ENCODE results near the gene COQ5.
A peak's percentile ranks its signal among the peaks of the same experiment; 100 is the strongest.

Gene COQ5

GRCh38 chr12:120474616-120474960 is 54.4 kb downstream of the COQ5 start (continued):
- TF ChIP-seq ZBTB20 (tag by site-specific recombination; IDR thresholded peaks at IDR 0.05) (peak; percentile 23; the same call in 1 of the 2 replicates), REPIN1 (tag by site-specific recombination; IDR thresholded peaks at IDR 0.05; ENCODE audit: low read depth) (no peak), ZNF292 (tag by site-specific recombination; IDR thresholded peaks at IDR 0.05; ENCODE audit: borderline replicate concordance, low read depth) (no peak), ZBTB1 (tag by site-specific recombination; IDR thresholded peaks at IDR 0.05) (no peak), EGR2 (tag by site-specific recombination; IDR thresholded peaks at IDR 0.05; ENCODE audit: low read depth) (no peak), ZNF157 (tag by site-specific recombination; IDR thresholded peaks at IDR 0.05) (no peak), ZNF398 (tag by site-specific recombination; IDR thresholded peaks at IDR 0.05) (no peak), ZNF175 (tag by site-specific recombination; IDR thresholded peaks at IDR 0.05) (no peak), SP2 (tag by site-specific recombination; IDR thresholded peaks at IDR 0.05) (peak; percentile 53), ZNF529 (tag by site-specific recombination; IDR thresholded peaks at IDR 0.05; ENCODE audit: insufficient replicate concordance) (no peak), OSR2 (tag by site-specific recombination; IDR thresholded peaks at IDR 0.05) (no peak), ZNF391 (tag by site-specific recombination; IDR thresholded peaks at IDR 0.05; ENCODE audit: borderline replicate concordance, low read depth) (no peak), TCF7L2 (IDR thresholded peaks at IDR 0.05; ENCODE audit: borderline replicate concordance, low read depth, low read length) (no peak), ZNF514 (tag by site-specific recombination; IDR thresholded peaks at IDR 0.05) (no peak), ZNF404 (tag by site-specific recombination; IDR thresholded peaks at IDR 0.05) (no peak), PRDM1 (tag by site-specific recombination; IDR thresholded peaks at IDR 0.05) (peak; percentile 87), ZNF48 (tag by site-specific recombination; IDR thresholded peaks at IDR 0.05) (no peak), ZNF140 (tag by site-specific recombination; IDR thresholded peaks at IDR 0.05) (no peak), ZBTB10 (tag by site-specific recombination; IDR thresholded peaks at IDR 0.05) (no peak), ZNF214 (tag by site-specific recombination; IDR thresholded peaks at IDR 0.05; ENCODE audit: borderline replicate concordance) (no peak), SP7 (tag by site-specific recombination; IDR thresholded peaks at IDR 0.05) (0 out of 2 replicates have a peak, but pooled peaks have one; percentile 40)
- TF ChIP-seq, protein P1, sequence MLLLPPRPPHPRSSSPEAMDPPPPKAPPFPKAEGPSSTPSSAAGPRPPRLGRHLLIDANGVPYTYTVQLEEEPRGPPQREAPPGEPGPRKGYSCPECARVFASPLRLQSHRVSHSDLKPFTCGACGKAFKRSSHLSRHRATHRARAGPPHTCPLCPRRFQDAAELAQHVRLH (tag by site-specific recombination; IDR thresholded peaks at IDR 0.05) = no peak
- TF ChIP-seq, protein P2, sequence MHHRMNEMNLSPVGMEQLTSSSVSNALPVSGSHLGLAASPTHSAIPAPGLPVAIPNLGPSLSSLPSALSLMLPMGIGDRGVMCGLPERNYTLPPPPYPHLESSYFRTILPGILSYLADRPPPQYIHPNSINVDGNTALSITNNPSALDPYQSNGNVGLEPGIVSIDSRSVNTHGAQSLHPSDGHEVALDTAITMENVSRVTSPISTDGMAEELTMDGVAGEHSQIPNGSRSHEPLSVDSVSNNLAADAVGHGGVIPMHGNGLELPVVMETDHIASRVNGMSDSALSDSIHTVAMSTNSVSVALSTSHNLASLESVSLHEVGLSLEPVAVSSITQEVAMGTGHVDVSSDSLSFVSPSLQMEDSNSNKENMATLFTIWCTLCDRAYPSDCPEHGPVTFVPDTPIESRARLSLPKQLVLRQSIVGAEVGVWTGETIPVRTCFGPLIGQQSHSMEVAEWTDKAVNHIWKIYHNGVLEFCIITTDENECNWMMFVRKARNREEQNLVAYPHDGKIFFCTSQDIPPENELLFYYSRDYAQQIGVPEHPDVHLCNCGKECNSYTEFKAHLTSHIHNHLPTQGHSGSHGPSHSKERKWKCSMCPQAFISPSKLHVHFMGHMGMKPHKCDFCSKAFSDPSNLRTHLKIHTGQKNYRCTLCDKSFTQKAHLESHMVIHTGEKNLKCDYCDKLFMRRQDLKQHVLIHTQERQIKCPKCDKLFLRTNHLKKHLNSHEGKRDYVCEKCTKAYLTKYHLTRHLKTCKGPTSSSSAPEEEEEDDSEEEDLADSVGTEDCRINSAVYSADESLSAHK (tag by site-specific recombination; IDR thresholded peaks at IDR 0.05) = no peak
- TF ChIP-seq, protein P3, sequence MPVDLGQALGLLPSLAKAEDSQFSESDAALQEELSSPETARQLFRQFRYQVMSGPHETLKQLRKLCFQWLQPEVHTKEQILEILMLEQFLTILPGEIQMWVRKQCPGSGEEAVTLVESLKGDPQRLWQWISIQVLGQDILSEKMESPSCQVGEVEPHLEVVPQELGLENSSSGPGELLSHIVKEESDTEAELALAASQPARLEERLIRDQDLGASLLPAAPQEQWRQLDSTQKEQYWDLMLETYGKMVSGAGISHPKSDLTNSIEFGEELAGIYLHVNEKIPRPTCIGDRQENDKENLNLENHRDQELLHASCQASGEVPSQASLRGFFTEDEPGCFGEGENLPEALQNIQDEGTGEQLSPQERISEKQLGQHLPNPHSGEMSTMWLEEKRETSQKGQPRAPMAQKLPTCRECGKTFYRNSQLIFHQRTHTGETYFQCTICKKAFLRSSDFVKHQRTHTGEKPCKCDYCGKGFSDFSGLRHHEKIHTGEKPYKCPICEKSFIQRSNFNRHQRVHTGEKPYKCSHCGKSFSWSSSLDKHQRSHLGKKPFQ (tag by site-specific recombination; IDR thresholded peaks at IDR 0.05) = no peak
- TF ChIP-seq, protein P4, sequence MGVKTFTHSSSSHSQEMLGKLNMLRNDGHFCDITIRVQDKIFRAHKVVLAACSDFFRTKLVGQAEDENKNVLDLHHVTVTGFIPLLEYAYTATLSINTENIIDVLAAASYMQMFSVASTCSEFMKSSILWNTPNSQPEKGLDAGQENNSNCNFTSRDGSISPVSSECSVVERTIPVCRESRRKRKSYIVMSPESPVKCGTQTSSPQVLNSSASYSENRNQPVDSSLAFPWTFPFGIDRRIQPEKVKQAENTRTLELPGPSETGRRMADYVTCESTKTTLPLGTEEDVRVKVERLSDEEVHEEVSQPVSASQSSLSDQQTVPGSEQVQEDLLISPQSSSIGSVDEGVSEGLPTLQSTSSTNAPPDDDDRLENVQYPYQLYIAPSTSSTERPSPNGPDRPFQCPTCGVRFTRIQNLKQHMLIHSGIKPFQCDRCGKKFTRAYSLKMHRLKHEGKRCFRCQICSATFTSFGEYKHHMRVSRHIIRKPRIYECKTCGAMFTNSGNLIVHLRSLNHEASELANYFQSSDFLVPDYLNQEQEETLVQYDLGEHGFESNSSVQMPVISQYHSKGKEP (tag by site-specific recombination; IDR thresholded peaks at IDR 0.05) = no peak
- TF ChIP-seq, protein P5, sequence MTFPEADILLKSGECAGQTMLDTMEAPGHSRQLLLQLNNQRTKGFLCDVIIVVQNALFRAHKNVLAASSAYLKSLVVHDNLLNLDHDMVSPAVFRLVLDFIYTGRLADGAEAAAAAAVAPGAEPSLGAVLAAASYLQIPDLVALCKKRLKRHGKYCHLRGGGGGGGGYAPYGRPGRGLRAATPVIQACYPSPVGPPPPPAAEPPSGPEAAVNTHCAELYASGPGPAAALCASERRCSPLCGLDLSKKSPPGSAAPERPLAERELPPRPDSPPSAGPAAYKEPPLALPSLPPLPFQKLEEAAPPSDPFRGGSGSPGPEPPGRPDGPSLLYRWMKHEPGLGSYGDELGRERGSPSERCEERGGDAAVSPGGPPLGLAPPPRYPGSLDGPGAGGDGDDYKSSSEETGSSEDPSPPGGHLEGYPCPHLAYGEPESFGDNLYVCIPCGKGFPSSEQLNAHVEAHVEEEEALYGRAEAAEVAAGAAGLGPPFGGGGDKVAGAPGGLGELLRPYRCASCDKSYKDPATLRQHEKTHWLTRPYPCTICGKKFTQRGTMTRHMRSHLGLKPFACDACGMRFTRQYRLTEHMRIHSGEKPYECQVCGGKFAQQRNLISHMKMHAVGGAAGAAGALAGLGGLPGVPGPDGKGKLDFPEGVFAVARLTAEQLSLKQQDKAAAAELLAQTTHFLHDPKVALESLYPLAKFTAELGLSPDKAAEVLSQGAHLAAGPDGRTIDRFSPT (tag by site-specific recombination; IDR thresholded peaks at IDR 0.05) = no peak
